HepG2 (cell line): Measurements from ENCODE around the gene CBLB. TPM values are rescaled to one million over a fixed set of nuclear protein-coding genes. Genes with fewer than 3 reads are reported as not detected.

ENCODE experiments used
- ATAC-seq: fragments of 200-7000 bp; cut with Tn5 transposase; 3 replicates; pipeline ENCODE4 v1.9.1; 2020; ENCODE audit warnings: mild to moderate bottlenecking, moderate library complexity
- BruUV-seq: library from RNA; stranded (reverse); fragments of 400-500 nt; replicated peaks from 2 replicates; lab custom pipeline; 2021; lab: Mats Ljungman, UMichigan
- CTCF ChIA-PET: fragments of 300-600 bp; formaldehyde crosslinking; extraction: SDS; loops from one replicate; lab custom pipeline; 2021; ENCODE audit warnings: low total read pairs, inconsistent platforms, low intra/inter-chr PET ratio; lab: Yijun Ruan, JAX
- POLR2A ChIA-PET: fragments of 350-600 bp; sonication (Branson Sonifier 250); formaldehyde crosslinking; loops from one replicate; lab custom pipeline; 2020; ENCODE audit warnings: antibody characterized with exemption, inconsistent platforms; lab: Yijun Ruan, JAX
- DNase-seq: peaks from one replicate; pipeline ENCODE4 v3.0.0-alpha.2; 2015; ENCODE audit warnings: low spot score
- FAIRE-seq: peaks from 3 replicates; lab custom pipeline; 2011; peaks lifted over from hg19 to GRCh38; lab: Jason Lieb, UNC
- H2AFZ ChIP-seq: one replicate; pipeline ENCODE4 v1.6.1; 2011; ENCODE audit warnings: low read length, inconsistent platforms
- H3K27ac ChIP-seq: fragments of 300-600 bp; 3 replicates; pipeline ENCODE4 v1.8.0; 2011; ENCODE audit warnings: mixed run types, mild to moderate bottlenecking, mixed read lengths, low read length, inconsistent platforms; ENCODE audit not compliant: insufficient read depth; ENCODE audit errors: extremely low read length
- H3K27me3 ChIP-seq, 2 experiments: fragments of 200-600 bp in 1 of 2; 2 replicates in 1 of 2; 3 replicates in 1 of 2; pipeline versions ENCODE4 v1.6.0 to v1.8.0; 2011; ENCODE audit warnings: low read length in 2 of 2, mild to moderate bottlenecking in 2 of 2, moderate library complexity in 2 of 2, inconsistent platforms in 1 of 2; ENCODE audit not compliant: insufficient read depth in 2 of 2, control insufficient read depth in 1 of 2
- H3K36me3 ChIP-seq, 2 experiments: fragments of 200-600 bp in 1 of 2; replicated peaks in 1 of 2; 2 replicates in 1 of 2; 3 replicates in 1 of 2; pipeline versions ENCODE4 v1.5.1 to v1.8.0; 2011; ENCODE audit warnings: low read length in 2 of 2, inconsistent platforms in 1 of 2; ENCODE audit not compliant: insufficient read depth in 2 of 2, control insufficient read depth in 1 of 2
- H3K4me1 ChIP-seq: 2 replicates; pipeline ENCODE4 v1.5.1; 2012; ENCODE audit warnings: low read length, inconsistent platforms; ENCODE audit not compliant: insufficient read depth
- H3K4me2 ChIP-seq: 2 replicates; pipeline ENCODE4 v1.6.0; 2011; ENCODE audit warnings: low read depth, low read length, inconsistent platforms
- H3K4me3 ChIP-seq, 3 experiments: fragments of 200-600 bp in 1 of 3; sonication (generic), shearing (Covaris generic) in 1 of 3; replicated peaks in 1 of 3; 2 replicates each; pipeline ENCODE4 v1.5.1; 2011 to 2016; ENCODE audit warnings: low read length in 3 of 3, inconsistent platforms in 2 of 3, low read depth in 2 of 3, mild to moderate bottlenecking in 2 of 3, control low read depth in 1 of 3, mixed read lengths in 1 of 3; ENCODE audit not compliant: insufficient read depth in 1 of 3
- H3K79me2 ChIP-seq: one replicate; pipeline ENCODE4 v1.6.1; 2011; ENCODE audit warnings: low read length, inconsistent platforms; ENCODE audit not compliant: insufficient read depth
- H3K9ac ChIP-seq: 2 replicates; pipeline ENCODE4 v1.6.0; 2011; ENCODE audit warnings: mild to moderate bottlenecking, low read depth, low read length, inconsistent platforms; ENCODE audit not compliant: insufficient read depth
- H3K9me3 ChIP-seq: 2 replicates; pipeline ENCODE4 v1.5.1; 2012; ENCODE audit warnings: mild to moderate bottlenecking, low read length
- H4K20me1 ChIP-seq: 2 replicates; pipeline ENCODE4 v1.6.0; 2011; ENCODE audit warnings: inconsistent platforms, mild to moderate bottlenecking, low read length, moderate library complexity; ENCODE audit not compliant: insufficient read depth
- FOSL2 ChIP-seq: sonication (generic); formaldehyde crosslinking; IDR thresholded peaks from 2 replicates; pipeline ENCODE4 v1.4.0; 2020; ENCODE audit warnings: missing genetic modification reagents
- MTA1 ChIP-seq: sonication (generic); formaldehyde crosslinking; IDR thresholded peaks from 2 replicates; pipeline ENCODE4 v1.4.0; 2020; ENCODE audit warnings: missing genetic modification reagents, mild to moderate bottlenecking, borderline replicate concordance
- PRMT3 ChIP-seq: sonication (generic); formaldehyde crosslinking; IDR thresholded peaks from 2 replicates; pipeline ENCODE4 v1.8.1; 2022; ENCODE audit warnings: low read depth, mild to moderate bottlenecking, moderate library complexity, missing genetic modification reagents, borderline replicate concordance
- TEAD3 ChIP-seq: optimal IDR thresholded peaks from 2 replicates; pipeline ENCODE3; 2016; ENCODE audit warnings: borderline replicate concordance
- ZFP90 ChIP-seq: sonication (generic); formaldehyde crosslinking; IDR thresholded peaks from 2 replicates; pipeline ENCODE4 v1.8.0; 2022; ENCODE audit warnings: missing genetic modification reagents, mild to moderate bottlenecking, inconsistent platforms, borderline replicate concordance
- ZNF644 ChIP-seq: IDR thresholded peaks from 2 replicates; pipeline ENCODE4 v1.6.1; 2016; ENCODE audit warnings: low read depth
- ZNF747 ChIP-seq: sonication (generic); formaldehyde crosslinking; IDR thresholded peaks from 2 replicates; pipeline ENCODE4 v1.8.1; 2023; ENCODE audit warnings: missing genetic modification reagents, mild to moderate bottlenecking, borderline replicate concordance
- WGBS: methylation state at CpG from one replicate; pipeline ENCODE4 v1.1.6; 2017; ENCODE audit warnings: low lambda C conversion rate; 5-methylcytosine and 5-hydroxymethylcytosine counted together
- in situ Hi-C: cut with HindIII; loops from 2 replicates; pipeline ENCODE4 v1.10.0; 2017; ENCODE audit warnings: low pct_unique_long_range_greater_than_20kb; ENCODE audit not compliant: extremely low pct_ligation_motif_present
- intact Hi-C: fragments of 100-400 bp; cut with micrococcal nuclease; formaldehyde crosslinking; loops from one replicate; pipeline ENCODE4 v1.10.0; 2022; ENCODE audit not compliant: unreplicated experiment
- polyA plus RNA-seq, 8 experiments: library from polyadenylated mRNA; depleted of rRNA in 3 of 8; stranded (reverse) in 7 of 8; unstranded in 1 of 8; fragments of >200 nt; fragmentation: Illumina TruSeq in 4 of 8; extraction: Trizol in 4 of 8; gene quantifications; 2 replicates each; pipeline versions ENCODE4 v1.2.1 to v1.2.3, GENCODE V29; 2011 to 2016; ENCODE audit warnings: low read depth in 4 of 8, missing spikeins in 1 of 8, mixed read lengths in 1 of 8; ENCODE audit not compliant: insufficient read depth in 1 of 8
- total RNA-seq, 5 experiments: library from RNA; depleted of rRNA; stranded (reverse); fragments of >200 nt; fragmentation: Illumina TruSeq; extraction: Trizol; gene quantifications; 2 replicates each; pipeline ENCODE4 v1.2.3, GENCODE V29; 2016; ENCODE audit warnings: low read depth in 1 of 5
- TF ChIP-seq, protein P1 (sequence below), 2 experiments: sonication (generic) in 1 of 2; formaldehyde crosslinking in 1 of 2; IDR thresholded peaks; 2 replicates each; pipeline versions ENCODE4 v1.4.0 to v1.6.1; 2016 to 2020; ENCODE audit warnings: borderline replicate concordance in 1 of 2, low read depth in 1 of 2, mild to moderate bottlenecking in 1 of 2, missing genetic modification reagents in 1 of 2
- TF ChIP-seq, protein P2 (sequence below): sonication (generic); formaldehyde crosslinking; IDR thresholded peaks from 2 replicates; pipeline ENCODE4 v1.5.1; 2020; ENCODE audit warnings: mild to moderate bottlenecking, missing genetic modification reagents, moderate library complexity
- TF ChIP-seq, protein P3 (sequence below): sonication (generic); formaldehyde crosslinking; IDR thresholded peaks from 2 replicates; pipeline ENCODE4 v1.4.0; 2020; ENCODE audit warnings: missing genetic modification reagents

Gene CBLB
- total and polyA plus RNA-seq, 2 of the 13 experiments (the other 11 are each of a cell fraction or from before 2014, with no cell fraction given): 9.8 to 16.4 TPM

DNA sequence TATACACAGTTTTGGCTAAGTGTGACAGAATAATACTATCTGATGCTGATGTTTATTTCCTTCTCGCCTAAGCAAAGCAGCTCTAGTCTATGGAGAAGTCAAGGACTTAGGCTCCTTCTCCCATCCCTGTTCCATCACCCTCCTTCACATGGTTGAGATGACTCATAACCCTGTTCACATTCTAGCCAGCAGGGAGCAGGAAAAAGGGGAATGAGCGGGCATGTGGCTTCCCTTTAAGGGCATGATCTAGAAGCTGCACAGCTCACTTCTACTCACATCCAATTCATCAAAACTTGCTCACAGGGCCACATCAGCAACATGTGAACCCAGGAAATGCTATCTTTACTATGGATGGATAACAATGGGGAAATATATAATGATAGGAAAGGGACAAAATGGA, 40.9 kb downstream of the CBLB start:
- intact Hi-C loops: loop anchor here (5.0 kb wide), 1 partner anchor 39 kb away; the partner anchor contains the start of gene CBLB
- CTCF ChIA-PET: no interaction called here
- no peak overlapping the region for H3K4me3 ChIP-seq

DNA sequence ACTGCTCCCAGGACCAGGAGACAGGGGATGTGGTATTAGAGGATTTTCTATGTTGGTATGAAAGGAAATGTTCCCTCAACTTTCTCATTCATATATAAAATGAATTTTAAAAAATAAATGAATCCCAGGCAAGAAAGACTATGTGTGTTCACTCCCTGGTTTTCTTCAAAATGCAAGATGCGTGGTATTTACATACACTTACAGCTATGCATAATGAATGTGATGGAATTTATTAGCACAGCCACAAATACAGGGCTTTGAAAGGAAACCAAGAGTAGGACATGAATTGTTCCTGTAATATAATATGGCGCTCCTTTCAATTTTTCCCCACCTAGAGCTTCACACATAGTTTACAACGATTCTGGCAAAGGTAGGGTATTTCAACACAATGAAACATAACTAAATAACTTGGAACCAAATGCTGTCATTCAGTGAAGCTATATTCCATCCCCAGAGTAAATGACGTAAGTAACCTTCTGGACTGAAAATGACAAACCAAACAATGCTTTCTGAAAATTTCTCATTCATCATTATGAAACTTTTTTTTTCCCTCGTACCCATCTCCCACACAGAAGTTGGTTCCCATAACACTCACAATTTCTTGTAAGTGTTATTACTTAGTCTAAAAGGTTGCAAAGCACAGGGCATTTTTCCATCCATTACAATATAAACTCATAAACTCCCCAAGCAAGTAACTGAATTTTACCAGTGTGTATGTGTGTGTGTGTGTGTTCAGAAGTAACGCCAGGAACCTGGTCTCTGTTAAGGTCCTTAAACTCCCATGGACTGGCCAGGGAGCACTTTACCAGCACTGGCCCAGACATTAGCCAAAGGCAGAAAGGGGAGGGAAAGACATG, 41.8 kb downstream of the CBLB start:
- Histone ChIP-seq H3K27ac (no peak overlapping the region), H3K36me3 (no peaks in the 10 kb centered on the region), H3K27me3 (no peaks in the 10 kb centered on the region), H3K4me1 (peaks cover 28% of the 10 kb centered on the region), H3K9me3 (no peaks in the 10 kb centered on the region), H3K4me2 (no peak overlapping the region), H3K79me2 (peaks cover 4% of the 10 kb centered on the region), H3K9ac (no peak overlapping the region), H2AFZ (no peak overlapping the region), H3K4me3 (no peak overlapping the region), H4K20me1 (peaks cover 7% of the 10 kb centered on the region)
- ATAC-seq (no peak), DNase-seq (no peak), FAIRE-seq (no peak)
- TF ChIP-seq ZFP90 (CRISPR knock-in tag): no peak
- TF ChIP-seq, protein P1, sequence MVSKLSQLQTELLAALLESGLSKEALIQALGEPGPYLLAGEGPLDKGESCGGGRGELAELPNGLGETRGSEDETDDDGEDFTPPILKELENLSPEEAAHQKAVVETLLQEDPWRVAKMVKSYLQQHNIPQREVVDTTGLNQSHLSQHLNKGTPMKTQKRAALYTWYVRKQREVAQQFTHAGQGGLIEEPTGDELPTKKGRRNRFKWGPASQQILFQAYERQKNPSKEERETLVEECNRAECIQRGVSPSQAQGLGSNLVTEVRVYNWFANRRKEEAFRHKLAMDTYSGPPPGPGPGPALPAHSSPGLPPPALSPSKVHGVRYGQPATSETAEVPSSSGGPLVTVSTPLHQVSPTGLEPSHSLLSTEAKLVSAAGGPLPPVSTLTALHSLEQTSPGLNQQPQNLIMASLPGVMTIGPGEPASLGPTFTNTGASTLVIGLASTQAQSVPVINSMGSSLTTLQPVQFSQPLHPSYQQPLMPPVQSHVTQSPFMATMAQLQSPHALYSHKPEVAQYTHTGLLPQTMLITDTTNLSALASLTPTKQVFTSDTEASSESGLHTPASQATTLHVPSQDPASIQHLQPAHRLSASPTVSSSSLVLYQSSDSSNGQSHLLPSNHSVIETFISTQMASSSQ (IDR thresholded peaks at IDR 0.05; ENCODE audit: low read depth): no peak
- TF ChIP-seq, protein P1 (CRISPR knock-in tag; IDR thresholded peaks at IDR 0.05; ENCODE audit: borderline replicate concordance): no peak
- TF ChIP-seq, protein P2, sequence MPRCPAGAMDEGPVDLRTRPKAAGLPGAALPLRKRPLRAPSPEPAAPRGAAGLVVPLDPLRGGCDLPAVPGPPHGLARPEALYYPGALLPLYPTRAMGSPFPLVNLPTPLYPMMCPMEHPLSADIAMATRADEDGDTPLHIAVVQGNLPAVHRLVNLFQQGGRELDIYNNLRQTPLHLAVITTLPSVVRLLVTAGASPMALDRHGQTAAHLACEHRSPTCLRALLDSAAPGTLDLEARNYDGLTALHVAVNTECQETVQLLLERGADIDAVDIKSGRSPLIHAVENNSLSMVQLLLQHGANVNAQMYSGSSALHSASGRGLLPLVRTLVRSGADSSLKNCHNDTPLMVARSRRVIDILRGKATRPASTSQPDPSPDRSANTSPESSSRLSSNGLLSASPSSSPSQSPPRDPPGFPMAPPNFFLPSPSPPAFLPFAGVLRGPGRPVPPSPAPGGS: no peak
- TF ChIP-seq PRMT3 (CRISPR knock-in tag): no peak
- intact Hi-C loops (loop anchor here (5.0 kb wide), 1 partner anchor 40 kb away; the partner anchor contains the start of gene CBLB), in situ Hi-C loops (no loop called here)
- CTCF ChIA-PET: no interaction called here
- POLR2A ChIA-PET: no interaction called here
- BruUV-seq: no TSS peak
- 88% methylated on average over 6 of the region's 6 CpGs for WGBS

More for the DNA sequence above, 40.9 kb downstream of the CBLB start:
- no peak overlapping the region for H3K27ac ChIP-seq
- TF ChIP-seq TEAD3 (CRISPR knock-in tag): peak; percentile 75
- TF ChIP-seq FOSL2 (CRISPR knock-in tag): peak; percentile 89
- 0 out of 2 replicates have a peak, but pooled peaks have one; percentile 13 for TF ChIP-seq ZNF644 (CRISPR knock-in tag)
- TF ChIP-seq MTA1: no peak
- TF ChIP-seq, protein P3, sequence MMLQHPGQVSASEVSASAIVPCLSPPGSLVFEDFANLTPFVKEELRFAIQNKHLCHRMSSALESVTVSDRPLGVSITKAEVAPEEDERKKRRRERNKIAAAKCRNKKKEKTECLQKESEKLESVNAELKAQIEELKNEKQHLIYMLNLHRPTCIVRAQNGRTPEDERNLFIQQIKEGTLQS (CRISPR knock-in tag): peak; percentile 40; the same call in 1 of the 2 replicates
- TF ChIP-seq ZNF747: no peak
- TF ChIP-seq, all 625 proteins: peak for 4
- Histone ChIP-seq H3K36me3 (no peaks in the 10 kb centered on the region), H3K9ac (no peak overlapping the region), H3K27me3 (no peaks in the 10 kb centered on the region), H3K9me3 (no peaks in the 10 kb centered on the region), H3K4me2 (no peak overlapping the region), H4K20me1 (peaks cover 3% of the 10 kb centered on the region), H3K79me2 (peaks cover 4% of the 10 kb centered on the region), H3K4me1 (peaks cover 19% of the 10 kb centered on the region), H2AFZ (no peak overlapping the region)
- 97% methylated on average over 2 of the region's 2 CpGs for WGBS
- POLR2A ChIA-PET: no interaction called here
- in situ Hi-C loops: no loop called here
- DNase-seq (peak; percentile 21), FAIRE-seq (no peak), ATAC-seq (peak; percentile 82)
- no TSS peak for BruUV-seq
